ENCODE measurements around the gene DHRS7C.

DHRS7C gene

DNA sequence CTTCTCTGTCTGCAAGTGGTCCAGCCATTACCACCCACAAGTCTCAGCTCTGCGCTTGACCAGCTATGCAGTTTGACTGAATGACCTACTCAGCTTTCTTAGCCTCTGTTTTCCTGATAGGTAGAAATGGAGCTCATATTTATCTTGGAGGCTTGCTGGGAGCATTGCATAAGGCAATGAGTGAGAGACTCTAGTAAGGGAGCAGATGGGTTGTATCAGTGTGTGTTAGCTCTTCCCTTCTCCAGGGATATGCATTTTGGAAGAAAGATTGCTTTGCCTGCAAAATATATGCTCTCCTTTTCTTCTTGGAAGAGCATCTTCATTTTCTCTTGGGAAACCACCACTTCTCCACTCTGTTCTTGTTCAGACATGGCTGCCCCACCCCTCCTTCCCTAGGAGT, 26.1 kb downstream of the DHRS7C start:
- no peak for DNase-seq (ENCODE audit: low read depth)

GRCh38 chr17:9763643-9764042, 27.7 kb downstream of the DHRS7C start:
- DNase-seq (ENCODE audit: low read depth), result no peak

DNA sequence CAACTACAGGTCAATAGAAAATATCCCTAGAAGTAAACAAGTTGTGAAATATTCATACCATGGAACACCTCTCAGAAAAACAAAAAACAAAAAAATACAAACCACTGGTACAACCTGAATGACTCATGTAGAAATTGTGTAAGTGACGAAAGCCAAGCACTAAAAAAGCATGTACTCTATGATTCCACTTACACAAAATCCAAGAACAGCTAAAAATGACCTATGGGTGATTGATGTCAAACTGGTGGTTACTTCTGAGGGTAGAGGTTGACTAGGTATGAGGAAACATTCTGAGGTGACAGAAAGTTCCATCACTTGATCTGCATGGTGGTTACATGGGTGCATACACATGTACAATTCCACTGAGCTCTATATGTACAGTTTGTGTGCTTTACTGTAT, 31.1 kb downstream of the DHRS7C start:
- no peak for DNase-seq (ENCODE audit: low read depth)

DNA sequence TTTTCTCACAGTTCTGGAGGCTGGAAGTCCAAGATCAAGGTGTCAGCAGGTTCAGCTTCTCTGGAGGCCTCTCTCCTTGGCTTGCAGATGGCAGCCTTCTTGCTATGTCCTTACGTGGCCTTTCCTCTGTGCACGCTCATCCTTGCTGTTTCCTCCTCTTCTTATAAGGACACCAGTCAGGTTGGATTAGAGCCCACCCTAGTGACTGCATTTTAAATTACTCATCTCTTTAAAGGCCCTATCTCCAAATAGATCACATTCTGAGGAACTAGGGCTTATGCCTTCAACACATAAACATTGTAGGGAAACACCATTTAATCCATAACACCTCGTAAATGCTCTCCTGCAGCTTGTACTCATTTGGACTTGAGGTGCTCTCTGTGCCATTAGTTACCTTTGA, 36.3 kb downstream of the DHRS7C start:
- DNase-seq (ENCODE audit: low read depth), result peak; percentile 39

DNA sequence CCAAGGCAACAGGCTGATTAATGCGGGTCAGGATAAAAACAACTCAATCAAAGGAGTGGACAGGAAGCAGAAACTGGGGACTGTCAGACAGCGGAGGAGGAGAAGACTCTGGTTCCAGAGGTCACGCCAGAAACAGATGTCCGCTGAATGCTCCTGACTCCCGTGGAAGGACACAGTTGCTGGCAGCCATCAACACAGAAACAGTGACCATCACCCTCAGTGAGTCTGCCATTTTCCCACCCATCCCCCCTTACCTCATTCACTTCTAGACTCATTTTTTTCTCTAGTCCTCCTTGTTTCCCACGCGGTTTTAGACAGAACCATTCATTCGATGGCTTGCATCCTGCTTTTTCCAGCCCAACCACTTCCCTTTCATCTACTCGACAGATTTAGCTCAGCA, 40.9 kb downstream of the DHRS7C start:
- DNase-seq (ENCODE audit: low read depth), result no peak

DNA sequence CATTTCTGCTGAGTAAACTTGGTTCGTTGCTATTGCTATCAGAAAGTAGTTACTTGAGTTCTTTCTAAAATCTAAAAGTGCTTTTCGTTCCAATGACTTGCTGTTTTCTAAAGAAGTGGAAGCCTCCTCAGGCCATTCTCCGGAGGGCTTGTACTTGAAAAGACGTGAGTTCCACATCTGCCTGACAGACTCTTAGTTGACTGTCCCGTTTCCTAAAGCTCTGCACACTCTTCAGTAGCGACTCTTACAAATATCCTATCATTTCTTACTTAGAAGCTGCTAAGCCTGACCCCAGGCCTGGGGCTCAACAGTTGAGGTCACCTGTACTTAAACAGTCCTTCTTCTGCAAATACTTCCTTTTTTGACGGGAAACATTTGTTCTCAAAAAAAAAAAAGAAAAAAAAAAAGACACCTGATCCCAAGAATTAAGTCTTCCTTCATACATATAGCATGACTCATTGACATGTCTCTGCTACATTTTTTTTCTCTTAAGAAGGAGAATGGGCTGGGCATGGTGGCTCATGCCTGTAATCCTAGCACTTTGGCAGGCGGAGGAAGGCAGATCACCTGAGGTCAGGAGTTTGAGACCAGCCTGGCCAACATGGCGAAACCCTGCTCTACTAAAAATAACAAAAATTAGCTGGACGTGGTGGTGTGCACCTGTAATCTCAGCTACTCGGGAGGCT, 61.5 kb downstream of the DHRS7C start:
- DNase-seq (ENCODE audit: low read depth), result peak; percentile 8

DNA sequence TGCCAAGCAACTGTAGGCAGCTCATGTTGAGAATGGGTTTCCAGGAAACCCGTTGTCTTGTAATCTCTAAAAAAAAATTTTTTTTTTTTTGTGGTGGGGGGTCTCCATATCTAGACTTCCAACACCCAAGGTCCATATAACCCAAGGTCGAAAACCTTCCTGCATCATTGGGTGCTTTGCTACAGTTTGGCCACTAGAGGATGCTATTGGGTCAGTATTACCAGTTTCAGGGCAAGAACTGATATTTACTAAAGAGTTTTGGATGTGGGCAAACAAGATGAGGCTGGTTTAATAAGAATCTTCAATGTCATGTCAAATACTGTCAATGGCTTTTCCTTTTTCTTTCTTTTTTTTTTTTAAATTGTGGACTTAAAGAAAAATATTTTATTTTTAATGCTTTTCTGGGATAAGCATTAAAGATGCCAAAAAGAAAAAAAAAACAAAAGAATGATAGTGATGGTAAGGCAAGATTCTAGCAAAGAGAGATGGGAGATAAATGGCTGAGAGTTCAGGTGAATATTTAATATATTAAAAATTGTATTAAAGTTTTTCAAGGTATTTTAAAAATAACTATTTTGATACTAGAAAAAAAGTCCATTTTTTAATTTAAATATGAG, 62.2 kb downstream of the DHRS7C start:
- peak; percentile 55 for DNase-seq (ENCODE audit: low read depth)

- no peak for DNase-seq (ENCODE audit: low read depth)
Observed at GRCh38 chr17:9728564-9728963, 62.8 kb downstream of the DHRS7C start.

DNA sequence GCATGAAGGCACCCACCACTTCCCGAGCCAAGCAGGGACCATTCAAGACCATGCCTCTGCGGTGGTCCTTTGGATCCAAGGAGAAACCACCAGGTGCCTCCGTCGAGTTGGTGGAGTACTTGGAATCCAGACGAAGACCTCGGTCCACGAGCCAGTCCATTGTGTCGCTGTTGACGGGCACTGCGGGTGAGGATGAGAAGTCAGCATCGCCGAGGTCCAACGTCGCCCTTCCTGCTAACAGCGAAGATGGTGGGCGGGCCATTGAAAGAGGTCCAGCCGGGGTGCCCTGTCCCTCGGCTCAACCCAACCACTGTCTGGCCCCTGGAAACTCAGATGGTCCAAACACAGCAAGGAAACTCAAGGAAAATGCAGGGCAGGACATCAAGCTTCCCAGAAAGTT, 63.4 kb downstream of the DHRS7C start:
- no peak for DNase-seq (ENCODE audit: low read depth)

- DNase-seq (ENCODE audit: low read depth), result no peak
Observed at GRCh38 chr17:9726291-9726690, 65.1 kb downstream of the DHRS7C start.

- peak; percentile 2 for DNase-seq (ENCODE audit: low read depth)
Observed at GRCh38 chr17:9725575-9725974, 65.8 kb downstream of the DHRS7C start.
